Natural killer cell (primary cell): ENCODE data around the gene HMG20B. TPM values are rescaled to one million over a fixed set of nuclear protein-coding genes. Genes with fewer than 3 reads are reported as not detected.

Source experiments
- ATAC-seq, 3 donors: fragments of 150-1000 bp in 2 of 3; fragments of 200-7000 bp in 1 of 3; cut with Tn5 transposase; 1 replicate in 1 of 3; 2 replicates in 2 of 3; pipeline ENCODE4 v1.10.0; 2021; ENCODE audit warnings: mild to moderate bottlenecking in 2 of 3, moderate library complexity in 2 of 3
- DNase-seq, 2 donors: peaks; one replicate each; pipeline versions ENCODE4 v3.0.0 to v3.0.0-alpha.2; 2013 to 2021; ENCODE audit warnings: mixed read lengths in 1 of 2
- H3K27ac ChIP-seq: one replicate; pipeline ENCODE4 v1.5.1; 2013; ENCODE audit warnings: mild to moderate bottlenecking, low read length
- H3K27me3 ChIP-seq: one replicate; pipeline ENCODE4 v1.6.1; 2013; ENCODE audit warnings: low read length; ENCODE audit not compliant: control insufficient read depth, insufficient read depth
- H3K36me3 ChIP-seq: one replicate; pipeline ENCODE4 v1.6.1; 2013; ENCODE audit warnings: low read length; ENCODE audit not compliant: control insufficient read depth, insufficient read depth
- H3K4me1 ChIP-seq: one replicate; pipeline ENCODE4 v1.6.1; 2013; ENCODE audit warnings: low read length; ENCODE audit not compliant: control insufficient read depth, insufficient read depth
- H3K4me3 ChIP-seq: one replicate; pipeline ENCODE4 v1.5.1; 2013; ENCODE audit warnings: low read length
- H3K9me3 ChIP-seq: one replicate; pipeline ENCODE4 v1.6.1; 2013; ENCODE audit warnings: low read length; ENCODE audit not compliant: control insufficient read depth, insufficient read depth
- H3K27ac Mint-ChIP-seq, 2 donors: one replicate each; pipeline ENCODE4 v1.8.0; 2022; ENCODE audit warnings: mild to moderate bottlenecking in 2 of 2, mixed read lengths in 2 of 2, moderate library complexity in 1 of 2
- H3K27me3 Mint-ChIP-seq, 2 donors: one replicate each; pipeline ENCODE4 v1.8.0; 2022; ENCODE audit warnings: low read depth in 2 of 2, mixed read lengths in 2 of 2
- H3K36me3 Mint-ChIP-seq: one replicate; pipeline ENCODE4 v1.8.0; 2022; ENCODE audit warnings: mixed read lengths
- H3K4me1 Mint-ChIP-seq, 2 donors: one replicate each; pipeline ENCODE4 v1.8.0; 2022; ENCODE audit warnings: mixed read lengths in 2 of 2
- H3K4me3 Mint-ChIP-seq: one replicate; pipeline ENCODE4 v1.8.0; 2022; ENCODE audit warnings: mild to moderate bottlenecking, moderate library complexity, mixed read lengths
- H3K9me3 Mint-ChIP-seq, 2 donors: one replicate each; pipeline ENCODE4 v1.8.0; 2022; ENCODE audit warnings: mixed read lengths in 2 of 2
- CTCF ChIP-seq: fragments of 200-600 bp; IDR thresholded peaks from one replicate; pipeline ENCODE4 v1.8.0; 2022; ENCODE audit warnings: antibody characterized with exemption
- WGBS: methylation state at CpG from one replicate; pipeline ENCODE4 v1.1.7; 2013; ENCODE audit warnings: missing lambda C conversion rate; ENCODE audit not compliant: insufficient coverage; 5-methylcytosine and 5-hydroxymethylcytosine counted together
- intact Hi-C: fragments of 100-400 bp; cut with micrococcal nuclease; formaldehyde crosslinking; loops from one replicate; pipeline ENCODE4 v1.14.2; 2022
- total RNA-seq, 4 donors: library from RNA; stranded (reverse); fragments of 120-200 nt in 1 of 4; gene quantifications; one replicate each; pipeline versions ENCODE4 v1.2.3 to v1.2.4, GENCODE V29; 2013 to 2022

The HMG20B gene
- total RNA-seq, 3 donors from 2014 or later (not counting 1 experiment from before 2014, with no cell fraction given): 45.8 to 57.5 (median 52.1) TPM

DNA sequence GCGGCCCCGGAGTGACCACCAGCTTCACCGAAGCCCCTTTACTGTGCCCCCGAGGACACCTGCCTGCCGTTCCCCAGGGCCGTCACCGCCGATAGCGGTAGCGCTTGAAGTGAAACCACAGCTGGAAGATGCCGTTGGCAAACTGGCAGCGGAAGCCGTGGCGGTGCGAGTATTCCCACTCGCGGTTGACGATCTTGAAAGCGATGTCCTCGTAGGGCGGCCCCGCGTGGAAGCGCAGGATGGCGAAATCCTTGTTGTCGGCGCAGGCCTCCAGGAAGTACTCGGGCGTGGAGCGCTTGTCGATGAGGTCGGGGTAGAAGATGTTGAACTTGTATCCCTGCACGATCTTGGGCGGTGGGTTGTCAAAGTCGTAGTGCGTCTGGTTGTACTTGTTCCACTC is 39.1 kb downstream of the HMG20B start:
- 94% methylated on average over 36 of the region's 36 CpGs for WGBS
- Histone ChIP-seq H3K4me1 (peaks cover 23% of the 10 kb centered on the region), H3K27ac (no peak overlapping the region), H3K36me3 (peaks cover 27% of the 10 kb centered on the region), H3K9me3 (no peaks in the 10 kb centered on the region), H3K27me3 (no peaks in the 10 kb centered on the region), H3K4me3 (no peak overlapping the region)
- Mint-ChIP-seq H3K27me3 (no peaks in the 10 kb centered on the region), H3K9me3 (no peaks in the 10 kb centered on the region), H3K36me3 (no peaks in the 10 kb centered on the region), H3K4me1 (peaks cover 7 to 21% of the 10 kb centered on the region in 2 donors), H3K4me3 (no peak overlapping the region), H3K27ac (no peak overlapping the region)
- TF ChIP-seq CTCF: no peak
- no peak for DNase-seq
- ATAC-seq: no peak
- intact Hi-C loops: no loop called here

DNA sequence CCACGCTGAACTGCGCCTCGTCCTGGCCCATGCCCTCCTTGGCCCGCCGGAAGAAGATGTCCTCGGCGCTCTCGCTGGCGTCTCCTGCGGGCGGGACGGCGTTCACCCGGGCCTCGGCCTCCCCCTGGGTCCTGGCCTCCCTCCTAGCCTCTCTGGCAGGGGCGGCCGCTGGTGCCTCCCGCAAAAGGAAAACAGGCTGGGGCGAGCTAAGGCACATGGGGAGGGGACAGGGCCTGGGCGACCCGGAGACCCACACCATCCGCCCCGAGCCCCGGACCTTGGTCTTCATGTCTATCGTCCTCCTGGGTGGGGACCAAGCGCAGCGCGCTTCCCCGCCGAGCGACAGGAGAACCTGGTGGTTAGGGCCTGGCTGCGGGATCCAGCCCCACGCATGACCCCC is 39.6 kb downstream of the HMG20B start:
- Mint-ChIP-seq H3K36me3 (no peaks in the 10 kb centered on the region), H3K27ac (no peak overlapping the region), H3K27me3 (no peaks in the 10 kb centered on the region), H3K4me3 (no peak overlapping the region), H3K4me1 (peaks cover 7 to 17% of the 10 kb centered on the region in 2 donors), H3K9me3 (no peaks in the 10 kb centered on the region)
- Histone ChIP-seq H3K36me3 (peaks cover 29% of the 10 kb centered on the region), H3K4me1 (peaks cover 19% of the 10 kb centered on the region), H3K4me3 (no peak overlapping the region), H3K27me3 (no peaks in the 10 kb centered on the region), H3K27ac (no peak overlapping the region), H3K9me3 (no peaks in the 10 kb centered on the region)
- DNase-seq (no peak), ATAC-seq (no peak)
- WGBS: 98% methylated on average over 33 of the region's 33 CpGs
- intact Hi-C loops: no loop called here
- no peak for TF ChIP-seq CTCF

DNA sequence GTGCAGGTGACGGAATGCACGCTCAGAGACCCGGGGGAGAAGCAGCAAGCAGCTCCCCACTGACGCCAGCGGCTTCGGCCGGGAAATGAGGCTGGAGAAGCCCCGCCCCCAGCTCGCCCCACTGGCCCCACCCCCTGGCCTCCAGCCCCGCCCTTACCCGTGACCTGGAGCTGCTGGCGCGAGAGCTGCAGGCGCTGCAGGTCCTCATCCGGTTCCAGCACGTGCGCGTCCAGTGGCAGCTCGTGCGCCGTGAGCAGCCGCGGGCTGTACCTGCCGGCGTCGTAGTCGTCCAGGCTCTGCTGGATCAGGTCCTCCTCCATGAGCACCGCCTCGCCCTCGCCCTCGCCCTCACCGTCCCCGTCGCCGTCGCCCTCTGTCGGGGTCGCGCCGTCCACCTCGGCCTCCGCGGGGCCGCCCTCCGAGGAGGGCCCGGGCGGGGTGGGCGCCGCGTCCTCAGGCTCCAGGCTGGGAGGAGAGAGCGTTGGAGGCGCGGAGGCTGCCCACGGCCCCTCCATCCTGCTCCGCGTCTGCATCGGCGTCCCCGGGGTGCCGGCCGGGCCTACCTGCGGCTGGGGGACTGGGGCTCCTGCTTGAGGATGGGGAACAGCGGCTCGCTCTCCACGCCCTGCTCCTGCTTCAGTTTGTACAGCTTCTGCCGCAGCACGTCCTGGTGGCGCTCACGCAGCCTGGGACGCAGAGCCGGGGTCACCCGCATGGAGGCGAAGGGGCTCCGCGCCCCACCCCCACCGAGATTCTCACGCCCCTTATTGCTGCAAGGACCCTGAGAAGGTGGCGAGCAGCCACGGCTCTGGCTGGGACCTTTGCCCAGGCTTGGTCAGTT is 40.4 kb downstream of the HMG20B start:
- H3K9me3 ChIP-seq: no peaks in the 10 kb centered on the region
- no peaks in the 10 kb centered on the region for H3K36me3 Mint-ChIP-seq
- WGBS: 95% methylated on average over 79 of the region's 79 CpGs
- H3K27ac ChIP-seq: no peak overlapping the region
- no peaks in the 10 kb centered on the region for H3K27me3 Mint-ChIP-seq
- intact Hi-C loops: no loop called here
- TF ChIP-seq CTCF: no peak
- no peak for DNase-seq
- H3K4me1 ChIP-seq: peaks cover 16% of the 10 kb centered on the region
- H3K4me1 Mint-ChIP-seq: peaks cover 3 to 9% of the 10 kb centered on the region in 2 donors
- no peak overlapping the region for H3K4me3 Mint-ChIP-seq
- H3K9me3 Mint-ChIP-seq: no peaks in the 10 kb centered on the region
- no peak overlapping the region for H3K4me3 ChIP-seq
- no peaks in the 10 kb centered on the region for H3K27me3 ChIP-seq
- no peak overlapping the region for H3K27ac Mint-ChIP-seq
- no peak for ATAC-seq
- peaks cover 29% of the 10 kb centered on the region for H3K36me3 ChIP-seq
